Measurements from ENCODE around the gene SIDT1.
"Not testable (repeated sequence)": the region's sequence is repeated elsewhere in the genome, so short reads cannot be mapped to it uniquely, and the experiment has no call there.

Gene SIDT1

DNA sequence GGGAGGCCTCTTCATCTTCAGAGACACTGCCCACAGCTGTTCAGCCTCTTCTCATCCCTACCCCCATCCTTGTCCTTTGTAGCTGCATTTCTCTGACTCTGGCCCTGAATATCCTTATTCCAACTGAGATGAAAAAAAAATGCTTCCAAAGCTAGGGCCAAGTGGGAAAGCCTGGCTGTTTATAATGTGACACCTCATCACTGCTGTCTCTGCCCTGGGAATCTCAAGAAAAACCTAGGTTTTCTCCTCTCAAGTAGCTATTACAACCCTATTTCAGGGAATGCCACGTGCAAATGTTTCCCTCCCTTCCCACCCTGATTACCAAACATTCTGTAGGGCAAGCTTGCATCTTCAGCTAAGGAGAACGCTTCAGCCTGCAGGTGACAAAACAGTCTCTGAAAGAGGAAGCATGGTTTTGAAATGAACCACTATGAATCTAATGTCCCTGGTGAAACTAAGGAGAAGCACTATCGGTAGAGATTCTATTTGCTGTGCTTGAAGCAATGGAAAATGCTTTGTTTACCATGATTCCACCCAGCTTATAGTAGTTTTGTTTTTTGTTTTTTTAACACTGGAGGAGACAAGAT, 98.7 kb downstream of the SIDT1 start:
- in situ Hi-C loops (cut with MboI; ENCODE audit: low sequenced_read_pairs) = no loop called here

DNA sequence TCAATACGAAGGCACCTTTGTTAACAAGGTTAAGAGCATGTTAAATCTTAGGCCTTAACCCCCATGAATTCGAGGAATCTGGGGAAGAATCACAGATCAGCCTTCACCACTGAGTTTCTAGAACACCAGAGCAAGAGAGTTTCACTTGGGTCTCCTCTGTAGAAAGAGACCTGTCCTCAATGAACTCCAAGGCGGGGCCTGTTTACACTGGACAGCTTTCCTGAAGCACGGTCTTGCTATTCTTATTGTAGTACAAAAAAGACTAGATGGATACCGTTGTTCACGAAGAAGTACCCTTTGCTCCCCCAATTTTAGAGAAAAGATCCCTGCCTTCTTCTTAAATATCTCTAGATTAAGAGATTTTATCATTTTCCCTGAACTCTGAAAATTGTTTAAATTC, 99.2 kb downstream of the SIDT1 start:
- in situ Hi-C loops (cut with MboI; ENCODE audit: low sequenced_read_pairs) = no loop called here

DNA sequence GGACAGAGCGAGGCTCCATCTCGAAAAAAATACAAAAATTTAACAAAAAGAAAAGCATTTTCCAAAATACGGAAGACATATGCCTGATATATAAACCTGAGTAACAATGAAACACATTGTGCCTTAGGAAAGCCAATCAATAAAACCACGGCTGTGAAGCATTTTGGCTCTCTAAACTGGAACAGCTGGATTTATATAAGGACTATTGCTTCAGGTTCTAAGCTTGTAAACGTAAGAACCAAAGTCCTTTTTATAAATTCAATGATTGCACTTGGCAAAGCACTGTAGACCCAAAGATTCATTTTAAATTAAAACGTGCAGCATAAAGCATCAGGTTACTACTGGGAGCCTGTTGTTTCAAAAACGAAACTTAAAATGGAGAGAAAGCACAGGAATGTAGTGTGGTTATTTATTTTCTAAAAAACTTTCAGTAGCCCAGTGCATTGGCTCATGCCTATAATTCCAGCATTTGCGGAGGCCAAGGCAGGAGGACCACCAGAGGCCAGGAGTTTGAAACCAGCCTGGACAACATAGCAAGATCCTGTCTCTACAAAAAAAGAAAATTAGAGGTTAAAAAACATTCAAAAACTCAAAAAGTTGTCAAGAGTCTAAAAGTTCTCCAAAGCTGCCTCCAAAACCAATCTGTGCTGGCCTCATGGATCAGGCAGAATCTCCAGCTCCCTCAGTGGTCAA, 102.6 kb downstream of the SIDT1 start:
- in situ Hi-C loops (cut with MboI; ENCODE audit: low sequenced_read_pairs) = no loop called here

DNA sequence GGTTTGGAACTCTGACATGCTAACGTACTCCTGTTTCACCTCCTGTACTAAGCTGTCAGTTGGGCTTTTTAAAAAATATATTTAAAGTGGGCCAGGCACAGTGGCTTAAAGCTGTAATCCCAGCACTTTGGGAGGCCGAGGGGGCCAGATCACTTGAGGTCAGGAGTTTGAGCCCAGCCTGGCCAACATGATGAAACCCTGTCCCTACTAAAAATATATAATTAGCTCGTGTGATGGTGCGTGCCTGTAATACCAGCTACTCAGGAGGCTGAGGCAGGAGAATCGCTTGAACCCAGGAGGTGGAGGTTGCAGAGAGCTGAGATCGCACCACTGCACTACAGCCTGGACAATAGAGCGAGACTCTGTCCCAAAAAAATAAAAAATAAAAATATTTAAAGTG, 103.7 kb downstream of the SIDT1 start:
- in situ Hi-C loops (cut with MboI; ENCODE audit: low sequenced_read_pairs) = not testable (repeated sequence)

DNA sequence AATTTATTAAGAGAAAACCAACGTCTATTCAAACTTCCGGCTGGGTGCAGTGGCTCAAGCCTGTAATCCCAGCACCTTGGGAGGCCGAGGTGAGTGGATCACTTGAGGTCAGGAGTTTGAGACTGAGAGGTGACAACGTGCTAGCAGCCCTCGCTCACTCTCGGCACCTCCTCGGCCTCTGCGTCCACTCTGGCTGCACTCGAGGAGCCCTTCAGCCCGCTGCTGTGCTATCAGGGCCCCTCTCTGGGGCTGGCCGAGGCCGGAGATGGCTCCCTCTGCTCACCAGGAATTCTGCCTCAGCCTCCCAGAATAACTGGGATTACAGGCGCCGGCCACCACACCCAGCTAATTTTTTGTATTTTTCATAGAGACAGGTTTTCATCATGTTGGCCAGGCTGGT, 105.4 kb downstream of the SIDT1 start:
- in situ Hi-C loops (cut with MboI; ENCODE audit: low sequenced_read_pairs) = no loop called here

DNA sequence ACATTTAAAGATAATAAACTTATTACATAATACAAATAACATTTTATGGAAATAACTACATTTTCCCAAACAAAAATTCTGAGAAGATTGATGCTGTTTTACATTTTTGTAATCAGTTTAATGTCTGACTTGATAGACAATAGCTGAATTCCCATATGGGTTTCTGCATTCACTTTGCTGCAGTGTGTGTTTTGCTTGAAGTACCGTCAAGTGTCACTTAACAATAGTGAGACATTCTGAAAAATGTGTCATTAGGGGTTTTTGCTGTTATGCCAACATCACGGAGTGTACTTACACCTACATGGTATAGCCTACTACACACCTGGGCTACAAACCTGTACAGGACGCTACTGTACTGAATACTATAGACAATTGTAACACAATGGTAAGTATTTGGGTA, 106.6 kb downstream of the SIDT1 start:
- in situ Hi-C loops (cut with MboI; ENCODE audit: low sequenced_read_pairs) = no loop called here

DNA sequence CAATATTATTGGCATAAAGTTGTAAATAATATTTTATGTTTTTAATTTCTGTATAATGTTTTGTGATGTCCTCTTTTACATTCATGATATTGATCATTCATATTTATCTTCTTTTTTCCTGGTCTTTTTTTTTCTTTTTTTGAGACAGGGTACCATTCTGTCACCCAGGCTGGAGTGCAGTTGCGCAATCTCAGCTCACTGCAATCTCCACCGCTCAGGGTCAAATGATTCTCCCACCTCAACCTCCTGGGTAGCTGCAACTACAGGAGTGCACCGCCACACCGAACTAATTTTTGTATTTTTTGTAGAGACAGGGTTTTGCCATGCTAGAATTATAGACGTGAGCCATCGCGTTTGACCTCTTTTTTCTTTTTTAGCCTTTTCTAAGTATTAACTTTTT, 111.2 kb downstream of the SIDT1 start:
- in situ Hi-C loops (cut with MboI; ENCODE audit: low sequenced_read_pairs) = no loop called here

DNA sequence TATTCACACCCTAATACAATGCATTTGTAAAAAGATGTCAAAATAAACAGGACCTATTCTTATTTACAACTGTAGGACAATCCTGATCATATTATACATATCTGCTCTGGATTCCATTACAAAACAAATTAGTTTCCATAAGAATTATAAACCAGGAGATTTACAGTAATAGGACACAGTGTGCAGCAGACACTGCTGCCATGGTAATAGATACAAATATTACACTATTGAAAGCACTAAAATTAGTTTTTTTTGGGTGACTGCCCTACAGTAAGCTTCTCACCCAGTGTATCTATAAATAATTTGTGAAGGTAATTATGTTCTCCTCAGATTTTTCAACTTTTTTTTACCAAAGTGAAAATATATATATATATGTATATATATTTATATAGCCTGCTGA, 116.2 kb downstream of the SIDT1 start:
- in situ Hi-C loops (cut with MboI; ENCODE audit: low sequenced_read_pairs) = no loop called here

DNA sequence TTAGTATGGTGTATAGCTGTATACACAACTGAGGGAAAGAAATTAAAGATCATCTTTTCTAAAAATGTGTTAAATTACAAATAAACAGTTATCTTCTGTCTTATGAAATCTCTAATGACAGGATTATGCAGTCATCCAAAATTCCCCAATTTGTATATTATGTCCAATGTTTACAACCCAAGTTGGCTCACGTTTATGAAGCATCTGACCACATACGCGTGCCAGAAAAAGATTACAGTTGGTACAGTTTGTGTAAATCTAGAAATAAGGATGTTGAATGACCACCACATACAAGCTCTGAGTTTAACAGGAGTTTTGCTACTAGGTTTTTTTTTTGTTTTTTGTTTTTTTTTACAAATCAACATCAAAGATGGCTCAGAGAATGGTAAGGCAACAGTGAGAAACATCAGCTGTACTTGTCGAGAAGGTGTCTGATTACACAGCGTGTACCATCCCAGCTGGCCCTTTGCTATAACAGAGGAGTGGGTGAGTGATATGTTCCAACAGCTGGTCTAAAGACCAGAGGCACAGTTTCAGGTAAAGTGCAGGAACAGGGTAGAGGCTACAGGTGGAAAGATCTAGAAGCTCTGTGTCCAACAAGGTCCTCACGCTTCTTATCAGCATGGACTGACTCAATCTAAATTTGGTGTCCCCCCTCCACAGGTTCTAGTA, 117.0 kb downstream of the SIDT1 start:
- in situ Hi-C loops (cut with MboI; ENCODE audit: low sequenced_read_pairs) = no loop called here

DNA sequence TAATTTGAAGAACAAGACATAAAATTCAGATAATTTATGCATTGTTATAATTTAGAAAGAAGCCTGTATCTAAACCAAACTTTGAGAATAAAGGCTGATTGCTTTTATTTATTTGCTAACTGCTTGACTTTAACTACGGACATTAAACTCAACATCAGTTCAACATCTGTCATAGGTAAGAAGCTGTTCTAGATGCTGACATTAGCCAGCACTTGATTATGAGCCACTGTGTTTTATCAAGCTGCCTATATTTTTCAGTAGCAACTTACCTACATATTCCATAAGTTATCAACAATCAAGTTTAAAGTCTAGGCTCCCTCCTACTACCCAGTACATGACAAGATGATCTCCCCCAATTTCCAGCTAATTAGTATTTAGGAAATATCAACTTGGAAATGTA, 122.0 kb downstream of the SIDT1 start:
- in situ Hi-C loops (cut with MboI; ENCODE audit: low sequenced_read_pairs) = no loop called here

DNA sequence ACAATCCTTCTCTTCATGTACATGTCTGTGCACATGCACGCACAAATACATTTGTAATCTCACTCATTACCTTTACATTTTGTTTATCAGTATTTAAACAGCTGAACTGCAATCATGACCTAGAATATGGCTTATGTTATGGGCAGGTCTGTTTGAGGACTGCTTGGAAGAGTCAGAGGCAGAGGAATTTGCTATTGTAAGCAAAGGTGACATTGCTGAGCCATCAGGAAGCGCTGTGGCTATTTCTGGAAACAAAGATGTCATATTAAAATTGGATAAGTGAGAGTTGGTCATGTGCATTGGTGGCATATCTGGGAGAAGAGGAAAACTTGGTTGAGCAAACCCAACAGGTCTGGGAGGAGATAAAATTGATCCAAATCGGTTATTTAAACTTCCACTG, 122.5 kb downstream of the SIDT1 start:
- in situ Hi-C loops (cut with MboI; ENCODE audit: low sequenced_read_pairs) = no loop called here

DNA sequence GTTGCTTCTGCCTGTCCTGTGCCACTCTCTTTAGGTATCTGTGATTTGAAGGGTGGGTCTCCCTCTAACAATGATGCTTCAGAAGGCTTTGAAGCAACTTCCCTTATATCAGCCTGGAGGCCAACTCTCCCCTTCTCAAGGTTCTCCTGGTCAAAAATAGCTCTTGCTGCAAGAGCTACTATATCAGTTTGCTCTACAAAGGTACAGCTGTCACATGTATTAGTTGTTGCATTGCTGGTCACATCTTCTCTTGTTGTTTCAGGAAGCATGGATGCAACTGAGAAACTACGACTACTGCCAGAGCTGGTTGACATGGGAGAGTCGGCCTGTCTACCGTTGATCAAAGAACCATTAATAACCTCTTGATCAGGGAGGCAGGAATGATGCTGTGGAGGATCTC, 125.8 kb downstream of the SIDT1 start:
- in situ Hi-C loops (cut with MboI; ENCODE audit: low sequenced_read_pairs) = no loop called here

DNA sequence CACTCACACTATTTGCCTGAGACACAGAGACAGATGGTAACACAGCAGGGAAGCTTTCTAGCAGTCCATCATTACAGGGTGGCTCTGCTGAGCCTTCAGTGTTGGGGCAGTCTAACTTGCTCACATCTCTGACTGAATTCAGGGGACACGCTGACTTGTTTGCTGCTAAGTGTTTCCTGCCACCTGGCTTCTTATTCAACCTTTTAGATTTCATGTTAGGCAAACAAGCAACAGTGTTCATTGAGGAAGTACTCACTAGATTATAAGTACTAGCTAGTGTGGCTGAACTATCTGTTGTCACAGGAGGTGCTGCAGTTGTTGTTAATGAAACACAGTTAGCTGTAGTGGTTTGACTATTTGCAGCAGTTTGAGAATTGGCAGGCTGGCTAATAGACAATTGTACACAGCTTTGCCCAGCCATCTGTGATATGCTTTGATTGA, 126.8 kb downstream of the SIDT1 start:
- in situ Hi-C loops (cut with MboI; ENCODE audit: low sequenced_read_pairs) = no loop called here

DNA sequence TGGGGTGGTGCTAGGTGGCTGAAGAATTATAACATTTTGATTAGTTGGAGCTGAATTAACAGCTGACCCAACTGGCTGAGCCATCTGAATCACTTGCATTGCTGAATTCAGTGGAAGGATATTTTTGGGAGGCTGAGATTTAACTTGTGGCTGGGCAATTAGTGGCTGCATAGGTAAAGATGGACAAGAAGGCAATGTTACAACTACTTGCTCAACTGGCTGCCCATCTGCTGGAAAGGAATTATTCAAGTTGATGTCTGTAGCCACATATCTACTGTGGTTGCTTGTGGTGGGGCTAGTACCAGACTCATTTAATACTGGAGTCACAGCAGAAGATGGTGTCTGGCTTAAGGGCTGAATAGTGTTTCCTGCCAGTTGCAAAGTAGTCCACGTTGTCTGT, 127.6 kb downstream of the SIDT1 start:
- in situ Hi-C loops (cut with MboI; ENCODE audit: low sequenced_read_pairs) = no loop called here

DNA sequence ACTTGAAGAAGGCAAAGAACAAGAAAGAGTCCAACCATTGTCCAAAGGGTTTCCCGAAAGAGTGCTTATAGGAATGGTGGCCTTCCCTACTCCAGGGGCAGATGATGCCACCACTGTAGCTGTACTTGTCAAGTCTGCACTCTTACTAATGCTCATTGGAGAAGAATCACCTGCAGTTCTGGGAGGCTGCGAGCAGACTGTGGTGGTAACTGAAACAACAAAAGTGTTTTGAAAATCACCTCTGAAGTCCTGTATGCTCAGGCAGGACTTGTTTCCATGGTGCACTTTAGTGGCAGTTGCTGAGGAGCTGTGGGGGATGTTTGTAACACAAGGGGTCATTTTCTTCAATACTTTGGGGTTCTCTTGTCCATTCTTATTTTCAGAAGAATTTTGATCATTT, 128.1 kb downstream of the SIDT1 start:
- in situ Hi-C loops (cut with MboI; ENCODE audit: low sequenced_read_pairs) = no loop called here

DNA sequence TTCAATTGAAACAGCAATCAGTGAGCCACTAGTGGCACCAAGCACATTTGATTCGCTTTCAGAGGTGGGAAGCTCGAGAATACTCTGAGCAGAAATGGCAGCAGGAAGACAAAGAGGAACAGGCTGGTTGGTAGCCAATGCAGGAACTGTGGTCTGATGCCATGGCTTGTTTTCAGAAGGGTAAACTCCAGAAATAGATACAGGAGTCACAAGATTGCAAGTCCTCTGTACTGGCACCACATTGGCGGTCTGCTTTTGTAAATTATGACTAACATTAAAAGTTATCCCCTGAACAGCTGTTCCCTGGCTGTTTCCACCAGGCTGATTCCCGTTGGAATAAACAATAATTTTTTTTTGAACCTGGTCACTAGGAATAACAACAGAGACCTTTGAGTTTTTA, 128.5 kb downstream of the SIDT1 start:
- in situ Hi-C loops (cut with MboI; ENCODE audit: low sequenced_read_pairs) = no loop called here

DNA sequence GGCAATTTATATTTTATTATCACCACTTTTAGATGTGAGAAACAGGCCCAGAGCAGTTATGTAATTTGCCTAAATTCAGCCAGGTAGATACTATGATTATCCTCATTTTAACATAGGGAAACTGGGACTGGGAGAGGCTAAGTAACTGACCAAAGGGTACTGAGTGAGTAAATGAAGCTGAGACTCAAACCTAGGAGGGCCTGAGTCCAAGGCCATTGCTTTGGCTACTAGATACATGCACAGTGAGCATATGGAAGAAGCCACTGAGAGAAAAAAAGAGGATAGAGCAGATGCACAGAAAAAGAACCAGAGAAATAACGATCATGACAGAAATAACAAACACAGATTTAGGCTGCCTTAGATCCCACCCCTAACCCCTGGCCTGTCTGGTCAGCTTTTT, 130.5 kb downstream of the SIDT1 start:
- in situ Hi-C loops (cut with MboI; ENCODE audit: low sequenced_read_pairs) = no loop called here

DNA sequence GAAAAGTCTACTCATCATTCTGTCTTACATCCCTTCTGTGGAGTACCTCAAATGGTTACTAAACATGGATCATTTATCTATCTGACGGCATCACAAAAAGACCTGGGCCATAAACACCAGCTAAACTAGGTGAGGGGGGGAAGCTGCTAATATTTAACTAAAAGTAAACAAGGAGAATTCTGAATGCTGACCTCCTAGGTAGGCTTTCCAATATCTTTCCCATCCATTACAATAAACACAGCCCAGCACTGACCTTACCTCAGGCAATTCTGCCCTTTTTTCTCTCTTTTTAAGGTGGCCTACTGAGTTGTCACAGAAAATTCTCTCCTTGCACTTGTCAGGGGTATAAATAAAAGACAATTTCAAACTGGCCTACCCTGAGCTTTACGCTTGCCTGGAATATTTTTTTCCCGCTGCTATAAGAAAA, 131.0 kb downstream of the SIDT1 start:
- in situ Hi-C loops (cut with MboI; ENCODE audit: low sequenced_read_pairs) = no loop called here

DNA sequence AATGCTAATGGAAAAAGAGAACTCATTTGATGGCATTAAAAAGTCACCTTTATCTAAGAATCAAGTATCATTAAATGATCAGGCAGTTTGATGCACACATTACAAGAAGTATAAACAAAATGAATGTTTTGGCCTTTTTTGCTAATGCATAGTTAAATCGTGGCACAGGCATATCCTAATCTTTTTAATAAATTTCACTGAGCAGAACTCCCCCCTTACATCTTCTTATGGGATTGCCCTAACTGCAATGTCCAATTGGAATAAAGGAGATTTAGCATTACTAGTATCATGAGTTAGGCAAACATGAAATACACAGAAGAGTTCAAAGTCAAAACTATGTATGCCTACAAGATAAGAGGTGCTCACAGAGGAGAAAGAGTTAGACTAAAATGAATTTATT, 131.4 kb downstream of the SIDT1 start:
- in situ Hi-C loops (cut with MboI; ENCODE audit: low sequenced_read_pairs) = no loop called here

DNA sequence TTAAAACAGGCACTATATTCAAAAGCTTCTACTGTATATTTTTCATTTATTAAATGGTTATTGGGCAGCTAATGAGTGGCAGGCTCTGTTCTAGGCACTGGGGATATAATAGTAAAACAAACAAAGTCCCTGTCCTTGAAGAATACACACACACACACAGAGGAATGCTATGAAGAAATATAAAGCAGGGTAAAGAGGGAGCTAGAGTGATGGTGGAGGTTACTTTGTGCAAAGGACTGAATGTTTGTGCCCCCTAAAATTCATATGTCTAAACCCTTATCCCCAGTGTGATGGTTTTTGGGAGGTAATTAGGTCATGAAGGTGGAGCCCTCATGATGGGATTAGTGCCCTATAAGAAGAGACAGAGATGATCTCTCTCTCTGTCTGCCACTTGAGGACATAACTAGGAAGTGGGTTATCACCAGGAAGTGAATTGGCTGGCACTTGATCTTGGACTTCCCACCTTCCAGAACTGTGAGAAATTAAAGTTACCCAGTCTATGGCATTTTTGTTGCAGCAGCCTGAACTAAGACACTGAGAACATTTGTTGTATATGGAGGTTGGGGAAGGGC, 132.3 kb downstream of the SIDT1 start:
- in situ Hi-C loops (cut with MboI; ENCODE audit: low sequenced_read_pairs) = no loop called here

DNA sequence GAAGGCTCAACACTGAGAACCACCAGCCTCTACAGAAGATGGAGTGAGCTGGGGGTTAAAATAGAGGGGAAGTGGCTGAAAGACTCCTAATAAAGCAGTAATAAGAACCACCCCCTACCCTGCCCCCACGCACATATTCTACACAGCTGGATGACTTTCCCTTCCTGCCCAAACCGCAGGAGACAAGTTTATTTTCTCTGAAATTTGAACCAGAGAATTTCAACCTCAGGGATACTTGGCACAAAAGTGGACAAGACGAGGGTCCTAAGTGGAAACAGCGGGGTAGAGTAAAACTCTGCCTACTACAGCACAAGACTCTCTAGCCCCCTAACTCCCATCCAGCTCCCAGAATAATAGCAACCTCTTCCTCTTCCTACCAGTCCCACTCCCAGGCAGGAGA, 135.7 kb downstream of the SIDT1 start:
- in situ Hi-C loops (cut with MboI; ENCODE audit: low sequenced_read_pairs) = no loop called here

DNA sequence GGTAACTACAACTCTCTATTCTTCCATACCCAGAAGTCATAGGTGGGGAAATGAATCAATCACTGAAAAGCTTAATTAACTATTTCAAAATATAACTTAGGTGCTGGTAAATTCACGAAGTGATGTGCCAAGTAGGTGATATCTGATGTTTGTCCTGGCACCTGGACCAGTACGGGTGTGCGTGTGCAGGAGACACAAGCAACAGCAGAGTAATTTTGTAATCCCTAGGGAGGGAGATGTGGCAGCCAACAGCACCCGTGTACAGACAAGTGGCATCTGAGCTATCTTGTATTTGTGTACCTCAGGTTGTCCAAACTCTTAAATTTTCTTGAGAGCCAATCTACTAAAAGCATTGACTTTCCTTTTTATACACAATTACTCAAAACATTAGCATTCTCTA, 141.2 kb downstream of the SIDT1 start:
- in situ Hi-C loops (cut with MboI; ENCODE audit: low sequenced_read_pairs) = no loop called here
